ENCODE results near the gene SLC2A9. TPM values are rescaled to one million over a fixed set of nuclear protein-coding genes. Genes with fewer than 3 reads are reported as not detected.

Gene SLC2A9
- total and polyA plus RNA-seq, 7 donors: 0.92 to 6.7 (median 5.2) TPM; not detected in 1

- WGBS, 2 donors: 87 to 88% methylated on average over 10 of the region's 10 CpGs
- Histone ChIP-seq H3K27me3 (no peaks in the 10 kb centered on the region), H3K27ac (peak overlapping the region; percentile 48 to 64 (median 62)), H3K4me3 (no peak overlapping the region), H3K4me1 (peaks cover 0 to 27% (median 24%) of the 10 kb centered on the region in 4 donors), H3K9me3 (no peaks in the 10 kb centered on the region), H3K36me3 (peaks cover 0 to 3% (median 0%) of the 10 kb centered on the region in 4 donors)
- TF ChIP-seq EP300 (IDR thresholded peaks at IDR 0.05) (no peak), POLR2AphosphoS5 (IDR thresholded peaks at IDR 0.05) (no peak), POLR2A (IDR thresholded peaks at IDR 0.05) (no peak), CTCF (IDR thresholded peaks at IDR 0.05) (no peak)
- DNase-seq: peak; percentile 56
- intact Hi-C loops (cut with DNase I): no loop called here
Observed at GRCh38 chr4:10034136-10034535, 12.8 kb upstream of the SLC2A9 start.

GRCh38 chr4:10033191-10033881 is 12.0 kb upstream of the SLC2A9 start:
- Histone ChIP-seq H3K36me3 (no peaks in the 10 kb centered on the region), H3K27ac (peak overlapping the region; percentile 48 to 64 (median 62)), H3K9me3 (no peaks in the 10 kb centered on the region), H3K27me3 (no peaks in the 10 kb centered on the region), H3K4me3 (no peak overlapping the region), H3K4me1 (peaks cover 0 to 27% (median 24%) of the 10 kb centered on the region in 4 donors)
- no peak for TF ChIP-seq POLR2A (IDR thresholded peaks at IDR 0.05)
- TF ChIP-seq EP300 (IDR thresholded peaks at IDR 0.05): peak in 1 of 4 donors; percentile 31
- TF ChIP-seq POLR2AphosphoS5 (IDR thresholded peaks at IDR 0.05): peak in 2 of 4 donors; percentile 17 to 58
- TF ChIP-seq CTCF (IDR thresholded peaks at IDR 0.05): no peak
- WGBS, 2 donors: 53 to 67% methylated on average over 18 of the region's 18 CpGs
- peak; percentile 82 for DNase-seq
- intact Hi-C loops (cut with DNase I): no loop called here

- Histone ChIP-seq H3K4me1 (peaks cover 0 to 27% (median 24%) of the 10 kb centered on the region in 4 donors), H3K27ac (peak overlapping the region; percentile 48 to 64 (median 62)), H3K9me3 (no peaks in the 10 kb centered on the region), H3K36me3 (no peaks in the 10 kb centered on the region), H3K4me3 (no peak overlapping the region), H3K27me3 (no peaks in the 10 kb centered on the region)
- TF ChIP-seq POLR2AphosphoS5 (IDR thresholded peaks at IDR 0.05): peak in 3 of 4 donors; percentile 17 to 45 (median 22)
- TF ChIP-seq CTCF (IDR thresholded peaks at IDR 0.05): no peak
- no peak for DNase-seq
- intact Hi-C loops (cut with DNase I): no loop called here
- WGBS, 2 donors: 30 to 53% methylated on average over 6 of the region's 6 CpGs
Observed at GRCh38 chr4:10032625-10033024, 11.3 kb upstream of the SLC2A9 start.

- Histone ChIP-seq H3K27ac (peak overlapping the region; percentile 39 to 64 (median 62)), H3K9me3 (no peaks in the 10 kb centered on the region), H3K36me3 (no peaks in the 10 kb centered on the region), H3K27me3 (no peaks in the 10 kb centered on the region), H3K4me3 (no peak overlapping the region), H3K4me1 (peaks cover 0 to 27% (median 24%) of the 10 kb centered on the region in 4 donors)
- DNase-seq: peak; percentile 52
- TF ChIP-seq POLR2AphosphoS5 (IDR thresholded peaks at IDR 0.05) (peak in 1 of 4 donors; percentile 27), POLR2A (IDR thresholded peaks at IDR 0.05) (no peak), EP300 (IDR thresholded peaks at IDR 0.05) (no peak), CTCF (IDR thresholded peaks at IDR 0.05) (no peak)
- intact Hi-C loops (cut with DNase I): no loop called here
- 82 to 87% methylated on average over 10 of the region's 10 CpGs for WGBS, 2 donors
Observed at GRCh38 chr4:10031668-10032590, 10.6 kb upstream of the SLC2A9 start.
